SK-N-SH (cell line): Measurements from ENCODE around the gene ACER3. TPM values are rescaled to one million over a fixed set of nuclear protein-coding genes. Genes with fewer than 3 reads are reported as not detected.

ENCODE experiments used
- CTCF ChIA-PET: fragments of 300-600, 350-600 bp; formaldehyde crosslinking; extraction: SDS; loops from one replicate; lab custom pipeline; 2021; lab: Yijun Ruan, JAX
- POLR2A ChIA-PET: fragments of 350-600 bp; sonication (Branson Sonifier 250); formaldehyde crosslinking; extraction: SDS; loops from one replicate; lab custom pipeline; 2020; ENCODE audit warnings: antibody characterized with exemption, inconsistent platforms; lab: Yijun Ruan, JAX
- DNase-seq: peaks from one replicate; pipeline ENCODE4 v3.0.0; 2012
- H2AFZ ChIP-seq: fragments of 200-600 bp; sonication (generic); 2 replicates; pipeline ENCODE4 v1.8.1; 2016; ENCODE audit warnings: antibody characterized with exemption, mild to moderate bottlenecking, low read depth
- H3F3A ChIP-seq: fragments of 200-600 bp; sonication (generic); replicated peaks from 2 replicates; pipeline ENCODE3; 2016; ENCODE audit warnings: antibody characterized with exemption, mild to moderate bottlenecking; ENCODE audit not compliant: insufficient read depth
- H3K27ac ChIP-seq, 2 experiments: fragments of 200-500 bp in 1 of 2; fragments of 200-600 bp in 1 of 2; sonication (Bioruptor generic) in 1 of 2; sonication (generic), shearing (Covaris generic) in 1 of 2; 2 replicates each; pipeline versions ENCODE4 v1.5.1 to v1.6.1; 2014 to 2016; ENCODE audit warnings: low read depth in 2 of 2, inconsistent platforms in 1 of 2, low read length in 1 of 2, mild to moderate bottlenecking in 1 of 2, mixed read lengths in 1 of 2
- H3K27me3 ChIP-seq: fragments of 200-600 bp; sonication (generic), shearing (Covaris generic); 2 replicates; pipeline ENCODE4 v1.6.1; 2016; ENCODE audit warnings: mixed run types; ENCODE audit not compliant: insufficient read depth
- H3K36me3 ChIP-seq, 2 experiments: fragments of 200-500 bp in 1 of 2; fragments of 200-600 bp in 1 of 2; sonication (Bioruptor generic) in 1 of 2; sonication (generic) in 1 of 2; replicated peaks in 1 of 2; 2 replicates each; pipeline versions ENCODE3 to v1.5.1; 2014 to 2016; ENCODE audit warnings: low read length in 1 of 2, mild to moderate bottlenecking in 1 of 2; ENCODE audit not compliant: insufficient read depth in 2 of 2, control insufficient read depth in 1 of 2
- H3K4me1 ChIP-seq, 2 experiments: fragments of 200-500 bp in 1 of 2; fragments of 200-600 bp in 1 of 2; sonication (Bioruptor generic) in 1 of 2; sonication (generic), shearing (Covaris generic) in 1 of 2; 2 replicates each; pipeline versions ENCODE4 v1.5.1 to v1.6.1; 2014 to 2016; ENCODE audit warnings: low read depth in 1 of 2, low read length in 1 of 2, mixed run types in 1 of 2; ENCODE audit not compliant: insufficient read depth in 2 of 2, control insufficient read depth in 1 of 2
- H3K4me2 ChIP-seq: fragments of 200-600 bp; sonication (generic), shearing (Covaris generic); 2 replicates; pipeline ENCODE4 v1.6.1; 2017; ENCODE audit warnings: mixed run types
- H3K4me3 ChIP-seq, 2 experiments: fragments of 200-500 bp in 1 of 2; fragments of 200-600 bp in 1 of 2; sonication (Bioruptor generic) in 1 of 2; sonication (generic), shearing (Covaris generic) in 1 of 2; 2 replicates each; pipeline versions ENCODE4 v1.5.1 to v1.8.1; 2014 to 2016; ENCODE audit warnings: low read depth in 2 of 2, inconsistent platforms in 1 of 2, low read length in 1 of 2, mild to moderate bottlenecking in 1 of 2, mixed read lengths in 1 of 2, moderate library complexity in 1 of 2
- H3K79me2 ChIP-seq: fragments of 200-600 bp; sonication (generic); 2 replicates; pipeline ENCODE4 v1.8.1; 2017; ENCODE audit warnings: mild to moderate bottlenecking; ENCODE audit not compliant: insufficient read depth
- H3K9ac ChIP-seq: fragments of 200-600 bp; sonication (generic); 2 replicates; pipeline ENCODE4 v1.6.1; 2017; ENCODE audit warnings: mixed run types
- H3K9me2 ChIP-seq: fragments of 200-600 bp; sonication (generic); 2 replicates; pipeline ENCODE4 v1.6.1; 2017; ENCODE audit warnings: mixed run types
- H3K9me3 ChIP-seq: fragments of 200-600 bp; sonication (generic); 2 replicates; pipeline ENCODE4 v1.6.1; 2017; ENCODE audit warnings: mixed run types, mild to moderate bottlenecking, moderate library complexity
- H4K20me1 ChIP-seq: fragments of 200-600 bp; sonication (generic); 2 replicates; pipeline ENCODE4 v1.6.1; 2017; ENCODE audit warnings: mild to moderate bottlenecking, mixed run types; ENCODE audit not compliant: insufficient read depth
- ELF1 ChIP-seq: IDR thresholded peaks from 2 replicates; pipeline ENCODE4 v1.4.0; 2012
- EZH2phosphoT487 ChIP-seq: fragments of 200-600 bp; sonication (generic); IDR thresholded peaks from 2 replicates; pipeline ENCODE4 v1.6.1; 2017; ENCODE audit warnings: low read depth, mixed run types, mild to moderate bottlenecking, antibody characterized with exemption, moderate library complexity, borderline replicate concordance
- FOSL2 ChIP-seq: IDR thresholded peaks from 2 replicates; pipeline ENCODE4 v1.4.0; 2012; ENCODE audit warnings: low read depth, mild to moderate bottlenecking, moderate library complexity, borderline replicate concordance
- FOXJ3 ChIP-seq: sonication (generic); formaldehyde crosslinking; IDR thresholded peaks from 2 replicates; pipeline ENCODE4 v1.5.1; 2020; ENCODE audit warnings: mild to moderate bottlenecking, missing genetic modification reagents
- FOXM1 ChIP-seq: IDR thresholded peaks from 2 replicates; pipeline ENCODE4 v1.4.0; 2012; ENCODE audit warnings: low read depth, mild to moderate bottlenecking
- JUND ChIP-seq: IDR thresholded peaks from 2 replicates; pipeline ENCODE4 v1.4.0; 2012
- MEF2A ChIP-seq: IDR thresholded peaks from 2 replicates; pipeline ENCODE4 v1.4.0; 2012; ENCODE audit warnings: low read depth, borderline replicate concordance
- MXI1 ChIP-seq: IDR thresholded peaks from 2 replicates; pipeline ENCODE4 v1.6.1; 2012; ENCODE audit warnings: mild to moderate bottlenecking, low read depth, low read length, improper control_type of control experiment
- NFIC ChIP-seq: IDR thresholded peaks from 2 replicates; pipeline ENCODE4 v1.4.0; 2012; ENCODE audit warnings: borderline replicate concordance
- NRF1 ChIP-seq: IDR thresholded peaks from 2 replicates; pipeline ENCODE4 v1.6.1; 2012; ENCODE audit warnings: low read depth, mild to moderate bottlenecking, low read length
- POLR2AphosphoS5 ChIP-seq: IDR thresholded peaks from 2 replicates; pipeline ENCODE4 v1.6.1; 2012; ENCODE audit warnings: low read depth, low read length
- RAD21 ChIP-seq: IDR thresholded peaks from 2 replicates; pipeline ENCODE4 v1.6.1; 2012; ENCODE audit warnings: mild to moderate bottlenecking, low read length
- RCOR1 ChIP-seq: fragments of 150-350 bp; IDR thresholded peaks from 2 replicates; pipeline ENCODE4 v1.6.1; 2017; ENCODE audit warnings: antibody characterized with exemption, low read length
- REST ChIP-seq: IDR thresholded peaks from 2 replicates; pipeline ENCODE4 v1.6.1; 2012; ENCODE audit warnings: mild to moderate bottlenecking, low read depth, low read length, moderate library complexity
- RFX5 ChIP-seq: IDR thresholded peaks from 2 replicates; pipeline ENCODE4 v1.6.1; 2012; ENCODE audit warnings: mild to moderate bottlenecking, improper control_type of control experiment, low read length
- RXRA ChIP-seq: IDR thresholded peaks from 2 replicates; pipeline ENCODE4 v1.4.0; 2012; ENCODE audit warnings: low read depth, mild to moderate bottlenecking, borderline replicate concordance
- SIN3A ChIP-seq: IDR thresholded peaks from 2 replicates; pipeline ENCODE4 v1.6.1; 2012; ENCODE audit warnings: low read depth, mild to moderate bottlenecking, low read length, moderate library complexity, borderline replicate concordance
- SMC3 ChIP-seq: IDR thresholded peaks from 2 replicates; pipeline ENCODE4 v1.6.1; 2012; ENCODE audit warnings: low read depth, low read length, improper control_type of control experiment
- TAF1 ChIP-seq: IDR thresholded peaks from 2 replicates; pipeline ENCODE4 v1.6.1; 2012; ENCODE audit warnings: low read depth, mild to moderate bottlenecking, low read length, moderate library complexity, borderline replicate concordance
- TCF12 ChIP-seq: IDR thresholded peaks from 2 replicates; pipeline ENCODE4 v1.4.0; 2012
- TEAD4 ChIP-seq: IDR thresholded peaks from 2 replicates; pipeline ENCODE4 v1.4.0; 2012; ENCODE audit warnings: mild to moderate bottlenecking, borderline replicate concordance; ENCODE audit not compliant: insufficient read depth
- YY1 ChIP-seq: IDR thresholded peaks from 2 replicates; pipeline ENCODE4 v1.4.0; 2012; ENCODE audit warnings: low read depth, mild to moderate bottlenecking
- WGBS: methylation state at CpG from one replicate; pipeline ENCODE4 v1.1.6; 2017; ENCODE audit warnings: low lambda C conversion rate; 5-methylcytosine and 5-hydroxymethylcytosine counted together
- polyA plus RNA-seq, 3 experiments: library from polyadenylated mRNA; depleted of rRNA; stranded (reverse); fragments of >200 nt; gene quantifications; 2 replicates each; pipeline ENCODE4 v1.2.3, GENCODE V29; 2012
- TF ChIP-seq, protein P1 (sequence below): fragments of 200-600 bp; sonication (generic); IDR thresholded peaks from 2 replicates; pipeline ENCODE4 v1.6.1; 2017; ENCODE audit warnings: antibody characterized with exemption, mild to moderate bottlenecking, moderate library complexity
- TF ChIP-seq, protein P2 (sequence below): IDR thresholded peaks from 2 replicates; pipeline ENCODE4 v1.4.0; 2012; ENCODE audit warnings: low read depth

ACER3 gene
- polyA plus RNA-seq, 1 of the 3 experiments (the other 2 are of a cell fraction), result 5.4 TPM

- Histone ChIP-seq H3F3A (no peaks in the 10 kb centered on the region), H3K79me2 (no peaks in the 10 kb centered on the region), H4K20me1 (no peaks in the 10 kb centered on the region), H3K9me2 (no peaks in the 10 kb centered on the region), H3K4me1 (no peaks in the 10 kb centered on the region), H3K36me3 (peaks cover 0 to 3% of the 10 kb centered on the region in 2 experiments)
- no peak for DNase-seq
- WGBS, result 88% methylated on average over 9 of the region's 9 CpGs
- POLR2A ChIA-PET, result no interaction called here
- TF ChIP-seq TEAD4 (no peak), ELF1 (no peak), SIN3A (no peak), MEF2A (no peak), JUND (no peak), RCOR1 (no peak), FOXM1 (no peak), TCF12 (no peak), RXRA (no peak), RFX5 (no peak), NFIC (no peak), MXI1 (no peak), NRF1 (no peak), TAF1 (no peak), SMC3 (no peak), FOXJ3 (CRISPR knock-in tag) (no peak), RAD21 (no peak), YY1 (no peak)
- TF ChIP-seq, protein P1, sequence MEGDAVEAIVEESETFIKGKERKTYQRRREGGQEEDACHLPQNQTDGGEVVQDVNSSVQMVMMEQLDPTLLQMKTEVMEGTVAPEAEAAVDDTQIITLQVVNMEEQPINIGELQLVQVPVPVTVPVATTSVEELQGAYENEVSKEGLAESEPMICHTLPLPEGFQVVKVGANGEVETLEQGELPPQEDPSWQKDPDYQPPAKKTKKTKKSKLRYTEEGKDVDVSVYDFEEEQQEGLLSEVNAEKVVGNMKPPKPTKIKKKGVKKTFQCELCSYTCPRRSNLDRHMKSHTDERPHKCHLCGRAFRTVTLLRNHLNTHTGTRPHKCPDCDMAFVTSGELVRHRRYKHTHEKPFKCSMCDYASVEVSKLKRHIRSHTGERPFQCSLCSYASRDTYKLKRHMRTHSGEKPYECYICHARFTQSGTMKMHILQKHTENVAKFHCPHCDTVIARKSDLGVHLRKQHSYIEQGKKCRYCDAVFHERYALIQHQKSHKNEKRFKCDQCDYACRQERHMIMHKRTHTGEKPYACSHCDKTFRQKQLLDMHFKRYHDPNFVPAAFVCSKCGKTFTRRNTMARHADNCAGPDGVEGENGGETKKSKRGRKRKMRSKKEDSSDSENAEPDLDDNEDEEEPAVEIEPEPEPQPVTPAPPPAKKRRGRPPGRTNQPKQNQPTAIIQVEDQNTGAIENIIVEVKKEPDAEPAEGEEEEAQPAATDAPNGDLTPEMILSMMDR, result no peak
- TF ChIP-seq, all 33 proteins: peak for 0
- CTCF ChIA-PET, result interaction anchor here (1.0 to 1.3 kb wide), 3 partner anchors 9 to 101 kb away, joined by 4 to 5 read pairs (median 5); no protein-coding TSS in a partner anchor
- Histone ChIP-seq H3K9ac (no peak overlapping the region), H3K4me3 (no peak overlapping the region), H3K9me3 (peaks cover 8% of the 10 kb centered on the region; the same call in 1 of the 2 replicates), H3K4me2 (no peak overlapping the region), H3K27ac (no peak overlapping the region), H2AFZ (no peak overlapping the region), H3K27me3 (no peaks in the 10 kb centered on the region)
Observed at GRCh38 chr11:76910620-76911414, 50.1 kb downstream of the ACER3 start.

DNA sequence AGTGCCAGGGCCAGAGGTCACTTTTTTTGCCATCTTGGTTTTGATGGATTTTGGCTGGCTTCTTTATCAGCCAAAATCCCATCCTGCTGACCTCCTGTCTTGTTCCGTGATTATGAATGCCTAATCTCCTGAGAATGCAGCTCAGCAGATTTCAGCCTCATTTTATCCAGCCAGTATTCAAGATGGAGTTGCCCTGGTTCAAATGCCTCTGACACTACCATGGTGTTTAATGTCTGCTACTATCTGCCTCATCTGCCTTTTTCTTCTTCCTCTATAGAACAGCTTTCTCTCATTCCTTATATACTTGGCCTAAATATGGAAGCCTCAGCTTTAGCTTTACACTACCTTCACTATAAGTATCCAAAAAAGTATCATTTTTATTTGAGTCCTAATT lies 50.7 kb downstream of the ACER3 start:
- Histone ChIP-seq H3K4me2 (no peak overlapping the region), H3K36me3 (peaks cover 0 to 3% of the 10 kb centered on the region in 2 experiments), H3K4me3 (no peak overlapping the region), H3K4me1 (no peaks in the 10 kb centered on the region), H2AFZ (no peak overlapping the region), H3K9ac (no peak overlapping the region), H3K27me3 (no peaks in the 10 kb centered on the region), H3K27ac (no peak overlapping the region), H3F3A (no peaks in the 10 kb centered on the region), H3K9me3 (peaks cover 5% of the 10 kb centered on the region; the same call in 1 of the 2 replicates), H3K9me2 (no peaks in the 10 kb centered on the region), H4K20me1 (no peaks in the 10 kb centered on the region), H3K79me2 (no peaks in the 10 kb centered on the region)
- no peak for DNase-seq
- ChIA-PET CTCF (interaction anchor here (1.0 to 1.3 kb wide), 4 partner anchors 9 to 180 kb away, joined by 3 to 5 read pairs (median 4); no protein-coding TSS in a partner anchor), POLR2A (no interaction called here)
- WGBS, result 80% methylated on average over 1 of the region's 1 CpG
- TF ChIP-seq MXI1, result no peak
- no peak for TF ChIP-seq NRF1
- no peak for TF ChIP-seq JUND
- TF ChIP-seq FOSL2, result no peak
- TF ChIP-seq REST, result no peak
- TF ChIP-seq ELF1, result no peak
- TF ChIP-seq RXRA, result no peak
- no peak for TF ChIP-seq EZH2phosphoT487
- TF ChIP-seq MEF2A, result no peak
- TF ChIP-seq RAD21, result no peak
- no peak for TF ChIP-seq POLR2AphosphoS5
- TF ChIP-seq, protein P2, sequence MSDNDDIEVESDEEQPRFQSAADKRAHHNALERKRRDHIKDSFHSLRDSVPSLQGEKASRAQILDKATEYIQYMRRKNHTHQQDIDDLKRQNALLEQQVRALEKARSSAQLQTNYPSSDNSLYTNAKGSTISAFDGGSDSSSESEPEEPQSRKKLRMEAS, result no peak
